CD1c-positive myeloid dendritic cell (primary cell): ENCODE measurements around the gene SLC39A5.

Experiments
- DNase-seq: peaks from one replicate; pipeline ENCODE4 v3.0.0-alpha.2; 2016; ENCODE audit errors: extremely low spot score

SLC39A5 gene

DNA sequence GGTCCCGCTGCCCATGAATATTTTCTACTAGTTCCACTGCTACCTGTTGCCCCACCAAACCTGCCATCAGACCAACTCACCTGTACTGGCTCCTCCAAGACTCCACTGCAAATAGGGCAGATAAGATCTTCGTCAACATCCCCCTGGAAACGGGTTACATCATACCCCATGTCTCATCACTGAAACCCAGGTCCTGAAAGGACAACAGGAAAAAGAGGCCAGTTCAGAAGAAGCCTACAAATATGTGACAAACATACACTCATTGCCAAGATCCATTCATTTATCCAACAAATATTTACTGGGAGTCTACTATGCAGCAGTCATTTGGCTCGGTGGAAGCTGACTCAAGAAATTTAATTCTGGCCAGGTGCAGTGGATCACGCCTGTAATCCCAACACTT lies 16.0 kb upstream of the SLC39A5 start:
- no peak for DNase-seq

DNA sequence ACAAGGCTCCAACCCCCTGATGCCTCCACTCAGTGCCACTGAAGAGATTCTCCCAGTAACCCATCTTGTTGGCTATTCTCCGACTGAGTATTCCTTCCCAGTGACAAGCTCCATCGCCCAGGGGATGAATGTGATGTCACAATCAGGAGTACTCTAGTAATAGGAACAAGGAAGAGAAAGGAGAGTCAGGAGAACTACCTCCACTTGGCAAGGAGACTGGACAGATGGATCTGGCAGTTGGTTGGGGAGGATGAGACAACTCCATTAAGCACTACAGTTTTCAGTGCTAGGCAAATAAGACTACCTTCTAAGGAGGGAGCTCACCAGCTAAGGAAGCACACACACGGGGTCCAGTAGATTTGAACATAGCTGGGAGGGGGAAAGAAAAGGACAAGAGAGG lies 13.4 kb upstream of the SLC39A5 start:
- no peak for DNase-seq

DNA sequence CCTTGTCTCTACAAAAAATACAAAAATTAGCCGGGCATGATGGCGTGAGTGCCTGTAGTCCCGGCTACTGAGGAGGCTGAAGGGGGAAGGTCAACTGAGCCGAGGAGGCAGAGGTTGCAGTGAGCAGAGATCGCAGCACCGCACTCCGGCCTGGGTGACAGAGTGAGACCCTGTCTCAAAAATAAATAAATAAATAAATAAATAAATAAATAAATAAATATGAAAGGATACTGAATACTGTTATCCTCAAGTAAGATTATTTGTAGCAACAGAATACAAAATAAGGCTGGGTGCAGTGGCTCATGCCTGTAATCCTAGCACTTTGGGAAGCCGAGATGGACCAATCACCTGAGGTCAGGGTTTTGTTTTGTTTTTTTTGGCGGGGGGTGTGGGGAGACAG lies 10.0 kb upstream of the SLC39A5 start:
- DNase-seq: no peak

DNA sequence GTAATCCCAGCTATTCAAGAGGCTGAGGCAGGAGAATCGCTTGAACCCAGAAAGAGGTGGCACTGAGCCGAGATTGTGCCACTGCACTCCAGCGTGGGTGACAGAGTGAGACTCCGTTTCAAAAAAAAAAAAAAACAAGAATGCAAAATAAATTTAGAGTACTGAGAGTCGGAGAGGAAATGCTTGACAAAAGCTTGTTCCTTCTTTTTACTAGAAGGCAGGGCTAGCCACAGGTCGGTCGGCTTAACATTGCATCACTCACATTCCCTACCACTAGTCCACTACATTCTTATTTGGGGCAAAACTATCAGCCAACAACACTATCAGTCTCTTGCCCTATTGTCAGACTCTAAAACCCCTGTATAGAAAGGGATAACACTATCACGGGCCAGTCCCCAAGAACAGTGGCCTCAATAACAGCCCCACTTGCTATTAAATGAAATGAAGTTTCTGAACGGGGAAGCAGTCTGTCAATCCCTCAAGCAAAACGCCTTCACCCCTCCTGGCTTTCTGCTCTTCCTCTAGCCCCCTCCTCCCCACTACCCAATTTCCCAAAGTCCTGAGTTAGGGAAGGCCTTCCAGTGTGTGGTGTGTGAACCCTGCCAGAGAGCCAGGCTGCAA lies 9.1 kb upstream of the SLC39A5 start:
- peak; percentile 82 for DNase-seq

DNA sequence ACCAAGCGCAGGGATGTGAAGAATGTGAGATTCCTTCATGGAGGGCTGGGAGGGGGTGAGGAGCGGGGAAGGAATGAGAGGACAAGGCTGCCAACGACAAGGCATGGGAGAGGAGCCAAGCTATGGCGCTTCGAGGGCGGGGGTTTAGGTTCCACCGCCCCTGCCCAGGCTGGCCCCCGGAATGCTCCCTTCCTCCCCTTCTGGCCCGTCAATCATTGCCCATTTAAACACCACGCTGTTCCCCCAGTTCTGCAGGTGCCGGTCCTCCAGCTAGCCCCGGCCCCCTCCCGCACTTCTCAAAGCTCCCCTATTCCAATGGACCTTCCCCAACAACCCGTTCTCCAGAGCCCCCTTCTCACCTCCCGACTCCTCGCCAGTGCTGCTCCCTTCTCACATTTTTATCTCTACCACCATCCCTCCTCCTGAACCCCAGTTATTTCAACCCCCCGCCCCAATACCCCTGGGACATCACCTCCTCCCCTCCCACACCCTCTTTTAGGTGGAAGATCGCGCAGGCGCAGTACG lies 8.6 kb upstream of the SLC39A5 start:
- DNase-seq: no peak

DNA sequence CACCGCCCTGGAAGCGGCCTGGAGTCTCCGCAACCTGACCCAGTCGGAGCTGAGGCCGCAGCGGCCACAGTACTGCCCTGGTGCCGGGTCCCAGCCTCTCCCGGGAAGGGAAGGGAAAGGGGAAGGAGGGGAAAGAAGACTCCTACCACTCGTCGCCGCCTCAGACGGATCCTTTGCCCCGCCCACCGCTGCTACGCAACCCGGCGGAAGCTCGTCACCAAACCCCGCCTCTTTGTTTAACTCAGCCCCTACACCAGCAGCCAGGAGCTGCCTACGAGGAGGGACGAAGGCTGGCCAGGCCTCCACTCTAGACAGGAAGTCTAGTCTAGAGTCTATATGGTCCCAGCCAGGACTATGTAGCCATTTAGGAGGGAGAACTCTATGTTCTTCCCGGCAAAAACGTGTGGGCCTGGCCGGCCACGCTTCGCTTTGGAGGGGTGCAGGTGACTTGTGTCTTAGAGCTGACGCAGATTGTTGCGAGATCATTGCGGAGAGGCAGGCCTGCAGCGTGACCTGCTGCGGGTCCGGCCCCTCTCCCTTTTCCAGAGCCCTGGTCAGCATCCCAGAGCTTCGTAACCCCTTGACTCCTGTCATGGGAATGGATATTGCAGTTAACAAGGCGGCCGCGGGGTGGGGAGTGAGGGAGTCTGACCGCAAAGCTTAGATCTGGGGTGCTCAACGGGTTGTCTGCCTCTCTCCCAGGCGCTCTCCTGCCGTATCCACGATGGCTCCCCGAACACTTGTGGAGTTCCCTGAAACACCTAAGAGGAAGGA lies 7.9 kb upstream of the SLC39A5 start, which contains the start of gene RNF41:
Gene RNF41, minus strand, starts transcription at position 166 of the 774 bp plus-strand sequence. CDS start 7,875 bp downstream, outside the sequence.
- peak; percentile 97 for DNase-seq

DNA sequence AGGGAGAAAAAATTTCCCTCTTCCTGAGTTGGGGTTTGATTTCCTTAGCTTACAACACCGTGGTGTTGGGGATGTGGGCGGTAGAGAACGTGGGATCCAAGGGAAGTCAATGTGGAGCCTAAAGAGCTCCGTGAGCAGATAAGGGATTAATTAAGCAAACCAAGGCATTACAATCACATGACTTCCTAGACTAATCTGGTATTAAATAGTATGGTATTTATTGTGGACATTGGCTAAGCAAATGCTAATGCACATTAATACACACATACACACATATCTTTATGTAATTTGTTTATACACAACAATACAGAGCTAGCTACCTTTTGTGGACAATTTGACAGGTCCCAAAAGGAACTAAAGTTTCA lies 7.3 kb upstream of the SLC39A5 start:
- DNase-seq: peak; percentile 60

DNA sequence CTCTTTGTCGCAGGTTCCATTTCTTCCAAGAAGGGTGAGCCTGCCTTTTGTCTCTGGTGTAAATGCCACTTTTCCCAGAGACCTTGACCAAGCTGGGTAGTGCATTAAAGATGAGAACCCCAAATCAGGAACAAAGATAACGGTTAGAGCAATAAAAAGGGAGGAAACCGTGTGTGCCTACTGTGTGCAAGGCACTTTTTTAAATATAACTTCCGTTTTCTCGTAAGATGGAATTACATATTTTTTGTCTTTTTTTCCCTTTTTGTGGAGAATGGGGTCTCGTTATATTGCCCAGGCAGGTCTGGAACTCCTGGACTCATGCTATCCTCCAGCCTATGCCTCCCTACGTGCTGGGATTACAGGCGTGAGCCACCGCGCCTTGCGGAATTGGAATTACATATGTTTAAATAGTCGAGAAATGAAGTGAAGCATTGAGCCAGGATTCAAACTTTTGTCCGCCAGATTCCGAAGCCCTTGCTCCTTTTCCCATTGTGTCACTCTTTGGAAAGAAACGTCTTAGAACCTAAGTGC lies 6.2 kb upstream of the SLC39A5 start:
- DNase-seq: peak; percentile 28

DNA sequence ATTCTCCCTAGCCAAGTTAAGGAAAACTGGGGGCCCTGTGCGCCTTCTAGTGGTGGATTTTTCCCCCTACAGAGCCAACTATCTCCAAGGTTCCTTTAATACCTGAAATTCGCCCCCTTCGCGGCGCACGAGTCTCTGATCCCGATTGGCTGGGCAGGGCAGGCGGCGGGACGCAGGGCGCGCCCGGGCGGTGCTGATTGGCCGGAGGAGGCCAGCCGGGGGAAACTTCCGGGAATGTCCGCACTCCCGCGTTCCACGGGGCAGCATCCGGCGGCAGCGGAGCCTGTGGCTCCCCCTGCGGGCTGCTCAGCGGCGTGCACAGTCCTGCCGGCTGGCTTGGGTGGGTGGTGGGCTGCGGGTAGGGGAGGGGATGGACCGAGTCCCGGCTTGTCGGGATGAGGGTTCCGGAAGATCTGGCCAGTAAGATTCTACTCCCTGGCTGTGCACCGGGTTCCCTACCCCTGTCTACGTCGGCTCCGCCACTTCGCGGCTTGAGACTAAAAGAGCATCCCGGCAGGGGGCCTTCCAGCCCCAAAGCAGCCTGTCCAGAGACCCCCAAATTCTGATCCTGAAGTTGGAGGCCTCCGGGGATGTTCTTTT lies 5.6 kb upstream of the SLC39A5 start, which contains the start of gene NABP2:
Gene NABP2, plus strand, starts transcription at position 241 of the 600 bp plus-strand sequence. CDS start 515 bp downstream, outside the sequence.
- DNase-seq: peak; percentile 98

DNA sequence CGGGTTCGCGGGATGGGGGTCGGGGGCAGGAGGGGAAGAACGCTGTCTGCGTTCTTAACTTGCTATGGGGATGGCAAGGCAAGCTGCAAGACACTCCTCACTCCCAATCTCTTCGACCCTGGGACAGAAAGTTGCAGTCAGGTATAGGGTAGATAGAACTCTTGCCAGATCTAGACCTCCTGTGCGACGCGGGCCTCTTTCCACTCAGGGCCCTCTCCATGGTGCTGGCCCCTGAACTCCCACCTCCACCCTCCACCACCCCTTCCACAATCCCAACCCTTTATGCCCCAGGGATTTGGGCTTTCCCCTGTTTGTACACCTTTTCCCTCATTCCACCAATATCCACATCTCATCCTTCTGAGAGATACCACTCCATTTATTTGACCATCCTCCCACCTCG lies 4.9 kb upstream of the SLC39A5 start:
- no peak for DNase-seq

DNA sequence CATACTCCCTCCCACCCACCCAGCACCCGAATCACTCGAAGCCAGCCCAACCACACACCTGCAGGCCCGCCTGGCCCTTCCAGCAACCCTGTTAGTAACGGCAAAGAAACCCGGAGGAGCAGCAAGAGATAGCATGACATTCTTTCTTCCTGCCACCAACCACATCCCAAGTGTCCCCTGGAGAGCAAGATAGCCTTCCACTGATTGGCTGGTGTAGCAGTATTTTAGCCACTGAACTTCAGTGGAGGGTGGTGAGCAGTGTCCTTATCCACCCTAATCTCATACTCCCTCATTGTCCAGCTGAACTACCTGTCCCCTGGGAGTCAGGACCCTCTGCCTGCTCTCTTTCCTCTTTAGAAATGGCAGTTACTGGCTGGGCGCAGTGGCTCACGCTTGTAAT lies 769 bp upstream of the SLC39A5 start:
- DNase-seq: no peak

DNA sequence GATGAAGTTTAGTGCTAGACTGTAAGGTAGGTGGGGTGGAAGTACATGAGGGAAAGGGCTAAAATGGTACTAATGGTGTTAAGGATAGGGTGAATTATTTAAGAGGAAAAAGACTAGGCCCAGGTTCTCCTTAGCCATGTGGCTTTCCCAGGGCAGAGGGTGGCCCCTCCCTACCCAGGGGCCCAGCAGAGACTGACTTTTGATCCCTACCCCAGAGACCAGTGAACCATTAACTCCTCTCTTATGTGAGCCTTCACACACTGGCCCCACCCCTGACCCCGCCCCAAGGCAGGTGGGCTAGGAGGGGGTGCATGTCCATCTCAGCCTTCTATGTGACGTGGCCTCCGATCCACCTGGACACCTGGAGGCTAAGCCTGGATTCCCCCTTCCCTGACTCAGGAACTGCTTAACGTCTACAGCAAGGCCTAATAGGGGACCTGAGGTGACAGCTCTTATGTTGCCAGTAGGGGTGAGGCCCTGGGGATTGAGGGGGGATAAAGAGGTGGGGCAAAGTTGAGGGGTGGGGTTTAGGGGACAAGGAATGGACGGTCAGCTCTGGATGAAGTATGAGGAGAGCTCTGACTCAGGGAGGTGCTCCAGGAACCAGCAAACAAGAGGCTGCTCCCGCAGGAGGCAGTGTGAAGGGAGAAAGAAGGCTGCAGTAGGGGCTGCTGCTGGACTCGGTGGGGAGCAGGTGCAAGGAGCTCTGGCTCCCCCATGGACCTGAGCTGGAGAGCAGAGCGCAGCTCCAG lies 757 bp downstream of the SLC39A5 start:
- no peak for DNase-seq

DNA sequence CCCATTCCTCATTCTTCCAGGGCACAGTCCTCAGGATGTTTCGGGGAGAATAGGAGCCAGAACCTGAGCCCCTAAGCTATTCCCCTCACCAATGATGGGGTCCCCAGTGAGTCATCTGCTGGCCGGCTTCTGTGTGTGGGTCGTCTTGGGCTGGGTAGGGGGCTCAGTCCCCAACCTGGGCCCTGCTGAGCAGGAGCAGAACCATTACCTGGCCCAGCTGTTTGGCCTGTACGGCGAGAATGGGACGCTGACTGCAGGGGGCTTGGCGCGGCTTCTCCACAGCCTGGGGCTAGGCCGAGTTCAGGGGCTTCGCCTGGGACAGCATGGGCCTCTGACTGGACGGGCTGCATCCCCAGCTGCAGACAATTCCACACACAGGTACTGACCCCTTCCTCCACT lies 1.3 kb downstream of the SLC39A5 start:
- no peak for DNase-seq

DNA sequence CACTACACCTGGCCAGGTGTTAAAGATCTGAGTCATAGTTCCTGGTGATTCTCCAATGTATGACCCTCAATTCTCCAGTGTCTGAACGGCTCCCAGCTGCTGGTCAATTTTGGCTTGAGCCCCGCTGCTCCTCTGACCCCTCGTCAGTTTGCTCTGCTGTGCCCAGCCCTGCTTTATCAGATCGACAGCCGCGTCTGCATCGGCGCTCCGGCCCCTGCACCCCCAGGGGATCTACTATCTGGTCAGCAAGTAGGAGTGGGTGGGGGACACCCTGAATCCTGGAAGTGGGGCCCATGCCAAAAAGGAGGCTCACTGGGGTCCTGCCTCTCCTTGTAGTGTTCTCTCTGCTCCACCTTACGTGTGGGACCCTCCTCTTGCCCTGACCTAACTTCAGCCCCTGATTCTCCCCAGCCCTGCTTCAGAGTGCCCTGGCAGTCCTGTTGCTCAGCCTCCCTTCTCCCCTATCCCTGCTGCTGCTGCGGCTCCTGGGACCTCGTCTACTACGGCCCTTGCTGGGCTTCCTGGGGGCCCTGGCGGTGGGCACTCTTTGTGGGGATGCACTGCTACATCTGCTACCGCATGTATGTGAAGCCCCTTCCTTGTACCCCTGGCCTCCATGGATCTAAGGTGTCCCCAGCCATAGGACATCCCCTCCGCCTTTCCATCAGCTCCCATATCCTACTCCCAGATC lies 5.0 kb downstream of the SLC39A5 start:
- no peak for DNase-seq

DNA sequence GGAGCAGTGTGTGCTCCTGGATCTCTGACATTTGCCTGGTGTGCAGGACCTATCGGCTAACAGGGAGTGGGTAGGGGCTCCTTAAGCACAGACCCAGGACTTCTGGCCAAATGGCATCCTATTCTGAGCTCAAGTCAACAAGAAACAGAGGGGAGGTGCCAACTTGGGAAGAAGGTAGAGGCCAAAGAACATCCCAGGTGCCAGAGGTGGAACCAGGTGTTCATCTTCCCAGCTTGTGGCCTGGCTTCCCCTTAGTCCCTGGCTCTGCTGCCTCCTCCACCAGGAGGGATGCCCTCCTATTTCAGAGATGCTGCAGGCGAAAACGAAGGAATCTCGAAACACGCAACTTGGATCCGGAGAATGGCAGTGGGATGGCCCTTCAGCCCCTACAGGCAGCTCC lies 6.2 kb downstream of the SLC39A5 start:
- no peak for DNase-seq

DNA sequence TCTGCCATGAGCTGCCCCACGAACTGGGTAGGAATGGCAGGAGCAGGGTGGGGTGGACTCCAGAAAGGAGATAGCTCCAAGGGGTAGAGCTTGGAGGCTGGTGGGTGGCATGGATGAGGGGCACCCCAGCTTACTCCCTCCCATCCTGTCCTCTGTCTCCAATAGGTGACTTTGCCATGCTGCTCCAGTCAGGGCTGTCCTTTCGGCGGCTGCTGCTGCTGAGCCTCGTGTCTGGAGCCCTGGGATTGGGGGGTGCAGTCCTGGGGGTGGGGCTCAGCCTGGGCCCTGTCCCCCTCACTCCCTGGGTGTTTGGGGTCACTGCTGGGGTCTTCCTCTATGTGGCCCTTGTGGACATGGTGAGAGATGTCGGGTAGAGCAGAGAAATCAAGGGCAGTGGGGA lies 7.1 kb downstream of the SLC39A5 start:
- DNase-seq: no peak

DNA sequence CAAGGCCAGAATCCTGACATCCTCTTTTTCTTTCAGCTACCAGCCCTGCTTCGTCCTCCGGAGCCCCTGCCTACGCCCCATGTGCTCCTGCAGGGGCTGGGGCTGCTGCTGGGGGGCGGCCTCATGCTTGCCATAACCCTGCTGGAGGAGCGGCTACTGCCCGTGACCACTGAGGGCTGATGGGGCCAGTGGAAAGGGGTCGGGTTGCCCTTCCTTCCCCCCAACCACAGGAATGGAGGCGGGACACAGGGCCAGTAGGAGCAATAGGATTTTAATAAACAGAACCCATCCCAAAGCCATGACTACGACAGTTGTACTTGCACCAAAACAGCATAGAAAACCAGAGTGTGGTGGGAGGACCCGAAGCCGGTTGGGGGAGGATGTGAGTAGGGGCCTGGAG lies 7.7 kb downstream of the SLC39A5 start:
- DNase-seq: no peak

DNA sequence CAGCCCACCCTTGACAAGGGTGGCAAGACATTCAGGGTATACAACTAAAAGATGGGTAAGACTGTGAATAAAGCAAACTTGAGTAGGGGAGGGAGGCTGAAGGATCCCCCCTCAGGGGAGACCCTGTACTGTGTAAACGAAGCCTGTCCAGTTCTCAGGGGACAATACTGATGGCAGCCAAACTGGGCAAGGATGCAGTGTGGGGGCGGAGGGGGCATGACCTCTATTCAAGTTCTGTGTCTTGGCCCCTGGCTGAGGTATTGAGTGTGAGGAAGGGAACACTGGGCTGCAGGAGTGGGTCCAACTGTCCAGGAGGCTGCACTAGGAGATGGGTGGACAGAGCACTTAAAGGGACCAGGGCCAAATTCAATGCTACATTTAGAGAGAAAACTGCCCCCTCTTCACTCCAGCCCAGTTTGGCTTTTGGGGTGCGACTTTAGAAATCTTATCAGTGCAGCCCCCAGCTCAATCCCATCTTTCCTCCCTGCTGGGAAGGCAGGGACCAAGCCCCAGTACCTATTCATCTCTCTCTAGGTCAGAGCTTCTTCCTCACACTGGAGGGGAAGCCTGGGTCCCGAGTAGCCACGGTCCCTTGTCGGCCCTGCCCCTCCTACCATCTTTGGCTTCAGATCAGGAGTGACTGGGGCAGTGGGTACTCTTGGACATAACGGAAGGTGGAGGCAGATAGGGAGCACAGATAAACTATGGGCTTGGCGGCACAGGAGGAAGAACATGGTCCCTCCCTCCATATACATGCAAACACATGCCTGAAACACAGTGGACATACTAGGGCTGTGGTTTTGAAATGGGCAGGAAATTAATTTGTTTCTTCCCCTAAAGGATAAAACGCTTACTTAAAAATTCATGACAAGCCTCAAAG lies 11.8 kb downstream of the SLC39A5 start:
- DNase-seq: no peak

DNA sequence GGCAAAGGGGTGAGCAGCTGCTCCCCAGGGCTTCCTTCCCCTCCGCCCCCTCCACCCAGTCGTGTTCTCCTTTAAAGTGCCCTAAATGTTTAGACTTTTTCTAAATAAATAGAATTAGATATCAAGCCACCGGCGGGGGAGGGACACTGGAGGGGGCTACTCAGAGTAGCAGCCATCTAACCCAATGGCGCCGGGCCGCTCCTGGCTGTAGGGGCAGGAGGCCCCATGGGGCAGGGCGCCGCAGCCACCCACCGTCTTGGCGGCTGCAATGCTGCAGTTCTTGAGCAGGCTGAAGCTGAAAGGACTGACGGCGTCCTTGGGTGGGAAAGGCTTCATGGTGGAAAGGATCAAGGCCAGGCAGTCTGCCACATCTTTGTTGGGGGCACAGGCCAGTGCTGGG lies 13.1 kb downstream of the SLC39A5 start:
- DNase-seq: no peak

DNA sequence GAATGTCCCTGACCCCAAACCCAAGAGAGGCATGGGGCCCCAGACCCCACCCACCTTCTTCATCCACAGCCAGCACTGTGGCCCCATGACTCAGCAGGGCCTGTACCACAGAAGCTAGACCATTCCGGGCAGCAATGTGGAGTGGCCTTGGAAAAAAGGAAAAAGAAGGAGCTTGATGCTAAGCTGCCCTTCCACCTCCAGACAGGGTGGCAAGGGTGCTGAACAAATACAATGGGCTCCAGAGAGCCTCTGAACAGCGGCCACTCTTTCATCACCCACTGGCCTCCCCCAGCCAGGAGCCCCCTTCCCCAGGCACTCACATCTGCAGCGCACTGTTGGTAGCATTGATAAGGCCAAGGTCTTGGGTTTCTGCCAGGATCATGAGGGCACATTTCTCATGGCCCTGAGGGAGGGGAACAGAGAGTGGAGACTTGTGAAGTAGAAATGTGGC lies 13.9 kb downstream of the SLC39A5 start:
- DNase-seq: no peak
